Tibial artery (tissue), 4 donors: ENCODE measurements around the gene SNAP91.
"Not testable (repeated sequence)": the region's sequence is repeated elsewhere in the genome, so short reads cannot be mapped to it uniquely, and the experiment has no call there.

ENCODE experiments used
- DNase-seq, 2 donors: peaks; one replicate each; pipeline ENCODE4 v3.0.0-alpha.2; 2019
- H3K27ac ChIP-seq, 2 donors: fragments of 200-600 bp; sonication (generic) in 1 of 2; 1 replicate in 1 of 2; 2 replicates in 1 of 2; pipeline ENCODE4 v1.5.1; 2018 to 2019; ENCODE audit warnings: mild to moderate bottlenecking in 1 of 2
- H3K27me3 ChIP-seq, 2 donors: fragments of 200-600 bp; sonication (generic) in 1 of 2; one replicate each; pipeline versions ENCODE4 v1.5.1 to v1.6.0; 2016 to 2019
- H3K36me3 ChIP-seq, 3 donors: fragments of 200-600 bp; sonication (generic) in 2 of 3; one replicate each; pipeline ENCODE4 v1.5.1; 2016 to 2019; ENCODE audit warnings: mild to moderate bottlenecking in 2 of 3
- H3K4me1 ChIP-seq, 4 donors: fragments of 200-600 bp; sonication (generic) in 2 of 4; 1 replicate in 3 of 4; 2 replicates in 1 of 4; pipeline ENCODE4 v1.5.1; 2016 to 2019
- H3K4me3 ChIP-seq, 2 donors: fragments of 200-600 bp; sonication (generic) in 1 of 2; 1 replicate in 1 of 2; 2 replicates in 1 of 2; pipeline ENCODE4 v1.5.1; 2018 to 2019; ENCODE audit warnings: mild to moderate bottlenecking in 2 of 2
- H3K9me3 ChIP-seq, 3 donors: fragments of 200-600 bp; sonication (generic) in 1 of 3; one replicate each; pipeline ENCODE4 v1.5.1; 2016 to 2019
- CTCF ChIP-seq, 2 experiments: fragments of 200-600 bp in 1 of 2; fragments of 450-650 bp in 1 of 2; IDR thresholded peaks; one replicate each; pipeline ENCODE4 v1.5.1; 2017 to 2019; ENCODE audit warnings: antibody characterized with exemption in 2 of 2, mild to moderate bottlenecking in 1 of 2, moderate library complexity in 1 of 2
- intact Hi-C: fragments of 100-400 bp; cut with DNase I; formaldehyde crosslinking; loops from one replicate; pipeline ENCODE4 v1.15.0; 2023; ENCODE audit warnings: low total_unique reads

SNAP91 gene

GRCh38 chr6:83593395-83593785 is 115.5 kb downstream of the SNAP91 start:
- Histone ChIP-seq H3K27me3 (no peaks in the 10 kb centered on the region), H3K4me1 (no peaks in the 10 kb centered on the region), H3K36me3 (no peaks in the 10 kb centered on the region), H3K4me3 (no peak overlapping the region), H3K9me3 (no peaks in the 10 kb centered on the region), H3K27ac (no peak overlapping the region)
- DNase-seq, result no peak
- TF ChIP-seq CTCF (IDR thresholded peaks at IDR 0.05), result no peak
- intact Hi-C loops, result no loop called here

- Histone ChIP-seq H3K36me3 (no peaks in the 10 kb centered on the region), H3K4me3 (no peak overlapping the region), H3K27me3 (no peaks in the 10 kb centered on the region), H3K27ac (no peak overlapping the region), H3K4me1 (no peaks in the 10 kb centered on the region), H3K9me3 (no peaks in the 10 kb centered on the region)
- DNase-seq, result no peak
- intact Hi-C loops, result no loop called here
- no peak for TF ChIP-seq CTCF (IDR thresholded peaks at IDR 0.05)
Measured at GRCh38 chr6:83592770-83593394, 116.0 kb downstream of the SNAP91 start.

- Histone ChIP-seq H3K4me1 (no peaks in the 10 kb centered on the region), H3K4me3 (no peak overlapping the region), H3K36me3 (no peaks in the 10 kb centered on the region), H3K27me3 (no peaks in the 10 kb centered on the region), H3K9me3 (no peaks in the 10 kb centered on the region), H3K27ac (no peak overlapping the region)
- intact Hi-C loops, result no loop called here
- DNase-seq, result no peak
- no peak for TF ChIP-seq CTCF (IDR thresholded peaks at IDR 0.05)
Measured at GRCh38 chr6:83590416-83590815, 118.5 kb downstream of the SNAP91 start.

- no peak for DNase-seq
- H3K27me3 ChIP-seq, result no peaks in the 10 kb centered on the region
- no peak overlapping the region for H3K27ac ChIP-seq
- no peak for TF ChIP-seq CTCF (IDR thresholded peaks at IDR 0.05)
- H3K4me1 ChIP-seq, result no peaks in the 10 kb centered on the region
- no peaks in the 10 kb centered on the region for H3K36me3 ChIP-seq
- intact Hi-C loops, result no loop called here
- no peaks in the 10 kb centered on the region for H3K9me3 ChIP-seq
- no peak overlapping the region for H3K4me3 ChIP-seq
Measured at GRCh38 chr6:83589076-83589475, 119.8 kb downstream of the SNAP91 start.

GRCh38 chr6:83578057-83578456 is 130.8 kb downstream of the SNAP91 start:
- Histone ChIP-seq H3K27me3 (no peaks in the 10 kb centered on the region), H3K9me3 (no peaks in the 10 kb centered on the region), H3K36me3 (no peaks in the 10 kb centered on the region), H3K4me1 (no peaks in the 10 kb centered on the region), H3K27ac (no peak overlapping the region), H3K4me3 (no peak overlapping the region)
- no peak for DNase-seq
- intact Hi-C loops, result no loop called here
- no peak for TF ChIP-seq CTCF (IDR thresholded peaks at IDR 0.05)

GRCh38 chr6:83574783-83575182 is 134.1 kb downstream of the SNAP91 start:
- Histone ChIP-seq H3K36me3 (no peaks in the 10 kb centered on the region), H3K27me3 (no peaks in the 10 kb centered on the region), H3K4me1 (no peaks in the 10 kb centered on the region), H3K4me3 (no peak overlapping the region), H3K9me3 (no peaks in the 10 kb centered on the region), H3K27ac (no peak overlapping the region)
- TF ChIP-seq CTCF (IDR thresholded peaks at IDR 0.05), result no peak
- intact Hi-C loops, result no loop called here
- DNase-seq, result no peak

GRCh38 chr6:83571663-83572185 is 137.2 kb downstream of the SNAP91 start:
- H3K4me3 ChIP-seq, H3K9me3 ChIP-seq, H3K4me1 ChIP-seq, H3K36me3 ChIP-seq, H3K27me3 ChIP-seq, intact Hi-C loops, DNase-seq, H3K27ac ChIP-seq: not testable (repeated sequence)
